Fibroblast of lung (primary cell): ENCODE data around the gene GLO1. TPM values are rescaled to one million over a fixed set of nuclear protein-coding genes. Genes with fewer than 3 reads are reported as not detected.

ENCODE experiments used
- DNase-seq, 2 donors: peaks; one replicate each; pipeline versions ENCODE4 v3.0.0 to v3.0.0-alpha.2; 2010; ENCODE audit warnings: low read depth in 2 of 2
- H2AFZ ChIP-seq: 2 replicates; pipeline ENCODE4 v1.5.1; 2012; ENCODE audit warnings: low read length, control low read depth, inconsistent platforms
- H3K27ac ChIP-seq: 2 replicates; pipeline ENCODE4 v1.5.1; 2011; ENCODE audit warnings: low read length, control low read depth; ENCODE audit not compliant: insufficient read depth
- H3K27me3 ChIP-seq: 2 replicates; pipeline ENCODE4 v1.5.1; 2011; ENCODE audit warnings: mild to moderate bottlenecking, low read length; ENCODE audit not compliant: control insufficient read depth, insufficient read depth
- H3K36me3 ChIP-seq: 2 replicates; pipeline ENCODE4 v1.5.1; 2011; ENCODE audit warnings: low read length; ENCODE audit not compliant: control insufficient read depth, insufficient read depth
- H3K4me1 ChIP-seq: 2 replicates; pipeline ENCODE4 v1.5.1; 2011; ENCODE audit warnings: low read length; ENCODE audit not compliant: control insufficient read depth, insufficient read depth; ENCODE audit errors: extremely low read depth
- H3K4me2 ChIP-seq: 2 replicates; pipeline ENCODE4 v1.5.1; 2011; ENCODE audit warnings: low read length, control low read depth; ENCODE audit not compliant: insufficient read depth; ENCODE audit errors: extremely low read depth
- H3K4me3 ChIP-seq, 4 experiments: fragments of 200-600 bp in 1 of 4; sonication (generic) in 1 of 4; replicated peaks in 1 of 4; 2 replicates each; pipeline ENCODE4 v1.5.1; 2011 to 2016; ENCODE audit warnings: low read length in 4 of 4, low read depth in 3 of 4, mild to moderate bottlenecking in 3 of 4, control low read depth in 2 of 4, inconsistent platforms in 1 of 4, mixed read lengths in 1 of 4; ENCODE audit not compliant: insufficient read depth in 1 of 4; ENCODE audit errors: control extremely low read depth in 1 of 4
- H3K79me2 ChIP-seq: 2 replicates; pipeline ENCODE4 v1.5.1; 2012; ENCODE audit warnings: mild to moderate bottlenecking, low read length, inconsistent platforms; ENCODE audit not compliant: control insufficient read depth, insufficient read depth
- H3K9ac ChIP-seq: 2 replicates; pipeline ENCODE4 v1.5.1; 2011; ENCODE audit warnings: mild to moderate bottlenecking, low read length, control low read depth; ENCODE audit not compliant: insufficient read depth
- H3K9me3 ChIP-seq: 2 replicates; pipeline ENCODE4 v1.5.1; 2012; ENCODE audit warnings: low read depth, low read length; ENCODE audit not compliant: control insufficient read depth, insufficient read depth
- H4K20me1 ChIP-seq: 2 replicates; pipeline ENCODE4 v1.5.1; 2011; ENCODE audit warnings: low read length; ENCODE audit not compliant: control insufficient read depth, insufficient read depth; ENCODE audit errors: extremely low read depth
- CTCF ChIP-seq, 2 donors: IDR thresholded peaks in 1 of 2; conservative IDR thresholded peaks in 1 of 2; 1 replicate in 1 of 2; 2 replicates in 1 of 2; pipeline ENCODE4 v1.5.1; 2011 to 2012; ENCODE audit warnings: low read length in 2 of 2, control low read depth in 1 of 2, inconsistent platforms in 1 of 2, low read depth in 1 of 2, mild to moderate bottlenecking in 1 of 2
- EZH2 ChIP-seq: IDR thresholded peaks from 2 replicates; pipeline ENCODE4 v1.5.1; 2012; ENCODE audit warnings: low read length, control low read depth, mild to moderate bottlenecking; ENCODE audit errors: missing control alignments
- polyA plus RNA-seq, 2 donors: library from polyadenylated mRNA; depleted of rRNA in 1 of 2; stranded (reverse) in 1 of 2; unstranded in 1 of 2; fragments of >200 nt; gene quantifications; 2 replicates each; pipeline ENCODE4 v1.2.1, GENCODE V29; 2011 to 2012; ENCODE audit warnings: missing spikeins in 1 of 2
- total RNA-seq: library from RNA; depleted of rRNA; stranded (reverse); fragments of >200 nt; gene quantifications from 2 replicates; pipeline ENCODE4 v1.2.1, GENCODE V29; 2014

The GLO1 gene
- total and polyA plus RNA-seq, 2 donors (not counting 1 experiment from before 2014, with no cell fraction given), result 126 to 143 TPM

- no peaks in the 10 kb centered on the region for H3K4me1 ChIP-seq
- no peak overlapping the region for H3K9ac ChIP-seq
- H3K27ac ChIP-seq, result no peak overlapping the region
- no peaks in the 10 kb centered on the region for H3K27me3 ChIP-seq
- H4K20me1 ChIP-seq, result no peaks in the 10 kb centered on the region
- H2AFZ ChIP-seq, result no peak overlapping the region
- no peak for DNase-seq
- no peak overlapping the region for H3K4me2 ChIP-seq
- no peak overlapping the region for H3K4me3 ChIP-seq
- no peaks in the 10 kb centered on the region for H3K9me3 ChIP-seq
- H3K36me3 ChIP-seq, result no peaks in the 10 kb centered on the region
- TF ChIP-seq EZH2, result no peak
- no peak for TF ChIP-seq CTCF (conservative IDR thresholded peaks at IDR 0.05 in 1 of 2, IDR thresholded peaks at IDR 0.05 in 1 of 2; ENCODE audit: low read depth in 1 of 2, low read length in 2 of 2)
- H3K79me2 ChIP-seq, result no peaks in the 10 kb centered on the region
Measured at GRCh38 chr6:38650207-38650752, 52.7 kb downstream of the GLO1 start.

GRCh38 chr6:38649744-38650143, 53.2 kb downstream of the GLO1 start:
- no peaks in the 10 kb centered on the region for H3K4me1 ChIP-seq
- no peaks in the 10 kb centered on the region for H3K79me2 ChIP-seq

GRCh38 chr6:38648629-38649028, 54.3 kb downstream of the GLO1 start:
- Histone ChIP-seq H4K20me1 (no peaks in the 10 kb centered on the region), H3K9me3 (no peaks in the 10 kb centered on the region), H3K4me3 (no peak overlapping the region), H3K36me3 (no peaks in the 10 kb centered on the region), H3K27me3 (no peaks in the 10 kb centered on the region), H3K27ac (no peak overlapping the region), H2AFZ (no peak overlapping the region), H3K4me2 (no peak overlapping the region), H3K79me2 (no peaks in the 10 kb centered on the region), H3K4me1 (no peaks in the 10 kb centered on the region), H3K9ac (no peak overlapping the region)
- DNase-seq, result no peak
- TF ChIP-seq EZH2 (no peak), CTCF (conservative IDR thresholded peaks at IDR 0.05 in 1 of 2, IDR thresholded peaks at IDR 0.05 in 1 of 2; ENCODE audit: low read depth in 1 of 2, low read length in 2 of 2) (no peak)

More at GRCh38 chr6:38649744-38650143, 53.2 kb downstream of the GLO1 start:
- H3K36me3 ChIP-seq, result no peaks in the 10 kb centered on the region
- H3K9me3 ChIP-seq, result no peaks in the 10 kb centered on the region
- no peak overlapping the region for H2AFZ ChIP-seq
- H3K4me2 ChIP-seq, result no peak overlapping the region
- no peak overlapping the region for H3K27ac ChIP-seq
- no peak for DNase-seq
- no peak overlapping the region for H3K9ac ChIP-seq
- H3K27me3 ChIP-seq, result no peaks in the 10 kb centered on the region
- no peak for TF ChIP-seq CTCF (conservative IDR thresholded peaks at IDR 0.05 in 1 of 2, IDR thresholded peaks at IDR 0.05 in 1 of 2; ENCODE audit: low read depth in 1 of 2, low read length in 2 of 2)
- TF ChIP-seq EZH2, result no peak
- H3K4me3 ChIP-seq, result no peak overlapping the region
- no peaks in the 10 kb centered on the region for H4K20me1 ChIP-seq
